Forelimb muscle (tissue), 1 donor: ENCODE data around the gene ZNF397. TPM values are rescaled to one million over a fixed set of nuclear protein-coding genes. Genes with fewer than 3 reads are reported as not detected.

Experiments used
- DNase-seq: peaks from one replicate; pipeline ENCODE4 v3.0.0-alpha.2; 2013; ENCODE audit warnings: low read depth
- polyA plus RNA-seq: library from polyadenylated mRNA; unstranded; fragments of 120-200 nt; gene quantifications from one replicate; pipeline ENCODE4 v1.2.1, GENCODE V29; 2013; ENCODE audit not compliant: insufficient read length

ZNF397 gene
- polyA plus RNA-seq, 1 donor: 32.8 TPM

- no peak for DNase-seq
These were observed 5.0 kb downstream of the ZNF397 start for GRCh38 chr18:35245719-35246317.

GRCh38 chr18:35246831-35247230 is 6.0 kb downstream of the ZNF397 start:
- no peak for DNase-seq

- no peak for DNase-seq
These were observed 6.8 kb downstream of the ZNF397 start for GRCh38 chr18:35247412-35248249.

- DNase-seq: no peak
These were observed 7.6 kb downstream of the ZNF397 start for GRCh38 chr18:35248429-35248828.

- DNase-seq: no peak
These were observed 11.6 kb downstream of the ZNF397 start for GRCh38 chr18:35252466-35252865.

- DNase-seq: no peak
These were observed 12.9 kb downstream of the ZNF397 start for GRCh38 chr18:35253655-35254287.

GRCh38 chr18:35256947-35257346 is 16.1 kb downstream of the ZNF397 start:
- DNase-seq: no peak

- DNase-seq: no peak
These were observed 23.6 kb downstream of the ZNF397 start for GRCh38 chr18:35264409-35264808.

GRCh38 chr18:35267161-35267651 is 26.4 kb downstream of the ZNF397 start:
- DNase-seq: no peak

- DNase-seq: no peak
These were observed 27.0 kb downstream of the ZNF397 start for GRCh38 chr18:35267809-35268208.

GRCh38 chr18:35268821-35269220 is 28.0 kb downstream of the ZNF397 start:
- no peak for DNase-seq

GRCh38 chr18:35271656-35272055 is 30.8 kb downstream of the ZNF397 start:
- no peak for DNase-seq

- no peak for DNase-seq
These were observed 35.4 kb downstream of the ZNF397 start for GRCh38 chr18:35276267-35276666.

GRCh38 chr18:35277633-35278032 is 36.8 kb downstream of the ZNF397 start:
- DNase-seq: no peak

- DNase-seq: no peak
These were observed 37.3 kb downstream of the ZNF397 start for GRCh38 chr18:35278085-35278484.

GRCh38 chr18:35278969-35279368 is 38.1 kb downstream of the ZNF397 start:
- no peak for DNase-seq

- DNase-seq: no peak
These were observed 41.5 kb downstream of the ZNF397 start for GRCh38 chr18:35282353-35282752.

- DNase-seq: no peak
These were observed 43.3 kb downstream of the ZNF397 start for GRCh38 chr18:35283923-35284794.

- no peak for DNase-seq
These were observed 44.0 kb downstream of the ZNF397 start for GRCh38 chr18:35284841-35285240.

GRCh38 chr18:35289293-35289692 is 48.5 kb downstream of the ZNF397 start:
- no peak for DNase-seq

- no peak for DNase-seq
These were observed 48.9 kb downstream of the ZNF397 start for GRCh38 chr18:35289727-35290093.
